ENCODE measurements around the gene MTA3. TPM values are rescaled to one million over a fixed set of nuclear protein-coding genes. Genes with fewer than 3 reads are reported as not detected.

The MTA3 gene
- total RNA-seq, 6 experiments from 2014 or later = 6.3 to 13.0 (median 11.4) TPM

DNA sequence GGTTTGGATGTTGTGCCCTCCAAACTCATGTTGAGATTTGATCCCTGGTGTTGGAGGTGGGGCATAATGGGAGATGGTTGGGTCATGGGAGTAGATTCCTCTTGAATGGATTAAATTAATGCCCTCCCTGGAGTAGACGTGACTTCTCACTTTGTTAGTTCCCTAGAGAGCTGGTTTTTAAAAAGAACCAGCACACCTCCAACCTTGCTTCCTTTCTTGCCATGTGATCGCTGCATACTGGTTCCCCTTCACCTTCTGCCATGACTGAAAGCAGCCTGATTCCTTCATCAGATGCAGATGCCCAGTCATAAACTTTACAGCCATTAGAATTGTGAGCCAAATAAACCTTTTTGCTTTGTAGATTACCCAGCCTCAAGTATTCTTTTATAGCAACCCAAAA is 21.7 kb downstream of the MTA3 start:
- WGBS (ENCODE audit: insufficient coverage, low coverage, low lambda C conversion rate, missing lambda C conversion rate) = 83% methylated on average over 2 of the region's 2 CpGs
- Histone ChIP-seq H3K36me3 (peaks cover 0 to 3% (median 0%) of the 10 kb centered on the region in 4 donors), H3K4me3 (no peak overlapping the region), H3K27ac (no peak overlapping the region), H3K9me3 (no peaks in the 10 kb centered on the region), H3K27me3 (no peaks in the 10 kb centered on the region), H3K4me1 (no peaks in the 10 kb centered on the region)
- TF ChIP-seq, protein P1, sequence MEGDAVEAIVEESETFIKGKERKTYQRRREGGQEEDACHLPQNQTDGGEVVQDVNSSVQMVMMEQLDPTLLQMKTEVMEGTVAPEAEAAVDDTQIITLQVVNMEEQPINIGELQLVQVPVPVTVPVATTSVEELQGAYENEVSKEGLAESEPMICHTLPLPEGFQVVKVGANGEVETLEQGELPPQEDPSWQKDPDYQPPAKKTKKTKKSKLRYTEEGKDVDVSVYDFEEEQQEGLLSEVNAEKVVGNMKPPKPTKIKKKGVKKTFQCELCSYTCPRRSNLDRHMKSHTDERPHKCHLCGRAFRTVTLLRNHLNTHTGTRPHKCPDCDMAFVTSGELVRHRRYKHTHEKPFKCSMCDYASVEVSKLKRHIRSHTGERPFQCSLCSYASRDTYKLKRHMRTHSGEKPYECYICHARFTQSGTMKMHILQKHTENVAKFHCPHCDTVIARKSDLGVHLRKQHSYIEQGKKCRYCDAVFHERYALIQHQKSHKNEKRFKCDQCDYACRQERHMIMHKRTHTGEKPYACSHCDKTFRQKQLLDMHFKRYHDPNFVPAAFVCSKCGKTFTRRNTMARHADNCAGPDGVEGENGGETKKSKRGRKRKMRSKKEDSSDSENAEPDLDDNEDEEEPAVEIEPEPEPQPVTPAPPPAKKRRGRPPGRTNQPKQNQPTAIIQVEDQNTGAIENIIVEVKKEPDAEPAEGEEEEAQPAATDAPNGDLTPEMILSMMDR (IDR thresholded peaks at IDR 0.05) = no peak
- TF ChIP-seq POLR2A (IDR thresholded peaks at IDR 0.05) = no peak
- intact Hi-C loops (cut with DNase I) = no loop called here
- ATAC-seq (no peak), DNase-seq (no peak)

DNA sequence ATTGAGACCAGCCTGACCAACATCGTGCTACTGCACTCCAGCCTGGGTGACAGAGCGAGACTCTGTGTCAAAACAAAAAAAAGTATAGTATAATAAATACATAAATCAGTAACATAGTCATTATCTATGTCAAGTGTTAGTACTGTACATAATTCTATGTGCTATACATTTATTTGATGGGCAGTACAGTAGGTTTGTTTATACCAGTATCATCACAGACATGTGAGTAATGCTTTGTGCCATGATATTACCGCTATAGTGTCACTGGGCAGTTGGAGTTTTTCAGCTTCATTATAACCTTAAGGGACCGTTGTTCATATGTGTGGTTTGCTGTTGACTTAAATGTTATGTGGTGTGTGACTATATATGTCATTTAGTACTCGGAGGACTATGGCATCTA is 24.9 kb downstream of the MTA3 start:
- no peak overlapping the region for H3K27ac ChIP-seq
- intact Hi-C loops (cut with DNase I) = no loop called here
- H3K27me3 ChIP-seq = no peaks in the 10 kb centered on the region
- TF ChIP-seq, protein P1 (IDR thresholded peaks at IDR 0.05) = no peak
- TF ChIP-seq POLR2A (IDR thresholded peaks at IDR 0.05) = no peak
- 90% methylated on average over 5 of the region's 5 CpGs for WGBS (ENCODE audit: insufficient coverage, low coverage, low lambda C conversion rate, missing lambda C conversion rate)
- no peaks in the 10 kb centered on the region for H3K36me3 ChIP-seq
- no peak for DNase-seq
- no peaks in the 10 kb centered on the region for H3K4me1 ChIP-seq
- no peak for ATAC-seq
- no peak overlapping the region for H3K4me3 ChIP-seq
- no peaks in the 10 kb centered on the region for H3K9me3 ChIP-seq

DNA sequence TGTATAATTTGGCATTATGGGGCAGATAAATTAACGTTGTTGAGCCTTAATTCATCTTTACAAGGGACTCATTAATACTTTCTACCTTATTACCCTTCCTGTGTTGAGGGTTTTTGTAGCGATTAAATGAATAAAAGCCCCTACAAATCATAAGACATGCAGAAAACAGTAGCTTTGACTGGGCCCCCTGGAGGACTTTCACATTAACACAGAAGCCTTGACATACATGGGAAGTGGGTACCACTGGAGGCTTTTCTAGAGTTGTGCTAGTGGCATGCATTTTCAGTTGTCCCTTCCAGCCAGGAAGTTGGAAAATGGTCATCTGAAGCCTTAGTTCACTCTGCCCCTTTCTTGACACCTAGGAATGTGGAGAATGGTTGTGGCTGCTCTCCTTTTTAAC is 30.2 kb downstream of the MTA3 start:
- Histone ChIP-seq H3K36me3 (no peaks in the 10 kb centered on the region), H3K4me3 (no peak overlapping the region), H3K27me3 (no peaks in the 10 kb centered on the region), H3K9me3 (no peaks in the 10 kb centered on the region), H3K4me1 (no peaks in the 10 kb centered on the region), H3K27ac (no peak overlapping the region)
- TF ChIP-seq, protein P1 (IDR thresholded peaks at IDR 0.05) = peak in 1 of 4 donors; percentile 4
- no peak for TF ChIP-seq POLR2A (IDR thresholded peaks at IDR 0.05)
- DNase-seq (no peak), ATAC-seq (no peak)
- 85% methylated on average over 2 of the region's 2 CpGs for WGBS (ENCODE audit: insufficient coverage, low coverage, low lambda C conversion rate, missing lambda C conversion rate)
- intact Hi-C loops (cut with DNase I) = no loop called here

DNA sequence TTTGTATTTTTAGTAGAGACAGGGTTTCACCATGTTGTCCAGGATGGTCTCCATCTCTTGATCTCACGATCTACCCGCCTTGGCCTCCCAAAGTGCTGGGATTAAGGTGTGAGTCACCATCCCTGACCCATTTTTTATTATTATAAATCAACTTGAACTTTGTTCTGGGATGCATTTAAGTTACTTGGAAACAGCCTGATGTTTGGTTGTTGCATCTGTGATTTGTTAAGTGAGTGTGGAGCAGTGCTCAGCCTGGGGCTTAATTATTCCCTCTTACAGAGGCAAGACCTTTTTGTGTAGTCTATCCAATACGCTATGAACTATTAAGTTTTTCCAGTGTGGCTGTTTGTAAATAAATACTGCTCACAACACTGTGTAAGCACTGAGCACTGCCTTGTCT is 32.6 kb downstream of the MTA3 start:
- H3K27ac ChIP-seq = no peak overlapping the region
- intact Hi-C loops (cut with DNase I) = no loop called here
- 100% methylated on average over 1 of the region's 3 CpGs for WGBS (ENCODE audit: insufficient coverage, low coverage, low lambda C conversion rate, missing lambda C conversion rate)
- H3K36me3 ChIP-seq = no peaks in the 10 kb centered on the region
- no peaks in the 10 kb centered on the region for H3K4me1 ChIP-seq
- no peak for TF ChIP-seq POLR2A (IDR thresholded peaks at IDR 0.05)
- TF ChIP-seq, protein P1 (IDR thresholded peaks at IDR 0.05) = no peak
- DNase-seq (no peak), ATAC-seq (no peak)
- H3K27me3 ChIP-seq = no peaks in the 10 kb centered on the region
- no peak overlapping the region for H3K4me3 ChIP-seq
- no peaks in the 10 kb centered on the region for H3K9me3 ChIP-seq
